Upper lobe of left lung (tissue), 4 donors: ENCODE measurements around the gene ZNF629.

ENCODE experiments used
- CTCF ChIP-seq, 6 experiments: fragments of 450-650 bp in 4 of 6; fragments of 200-600 bp in 2 of 6; sonication (generic) in 2 of 6; IDR thresholded peaks; one replicate each; pipeline ENCODE4 v1.5.1; 2016 to 2019; ENCODE audit warnings: antibody characterized with exemption in 6 of 6
- EP300 ChIP-seq, 4 donors: sonication (generic); formaldehyde crosslinking; IDR thresholded peaks; one replicate each; pipeline ENCODE4 v1.5.1; 2017; ENCODE audit warnings: antibody characterized with exemption in 4 of 4, control low read depth in 2 of 4

DNA sequence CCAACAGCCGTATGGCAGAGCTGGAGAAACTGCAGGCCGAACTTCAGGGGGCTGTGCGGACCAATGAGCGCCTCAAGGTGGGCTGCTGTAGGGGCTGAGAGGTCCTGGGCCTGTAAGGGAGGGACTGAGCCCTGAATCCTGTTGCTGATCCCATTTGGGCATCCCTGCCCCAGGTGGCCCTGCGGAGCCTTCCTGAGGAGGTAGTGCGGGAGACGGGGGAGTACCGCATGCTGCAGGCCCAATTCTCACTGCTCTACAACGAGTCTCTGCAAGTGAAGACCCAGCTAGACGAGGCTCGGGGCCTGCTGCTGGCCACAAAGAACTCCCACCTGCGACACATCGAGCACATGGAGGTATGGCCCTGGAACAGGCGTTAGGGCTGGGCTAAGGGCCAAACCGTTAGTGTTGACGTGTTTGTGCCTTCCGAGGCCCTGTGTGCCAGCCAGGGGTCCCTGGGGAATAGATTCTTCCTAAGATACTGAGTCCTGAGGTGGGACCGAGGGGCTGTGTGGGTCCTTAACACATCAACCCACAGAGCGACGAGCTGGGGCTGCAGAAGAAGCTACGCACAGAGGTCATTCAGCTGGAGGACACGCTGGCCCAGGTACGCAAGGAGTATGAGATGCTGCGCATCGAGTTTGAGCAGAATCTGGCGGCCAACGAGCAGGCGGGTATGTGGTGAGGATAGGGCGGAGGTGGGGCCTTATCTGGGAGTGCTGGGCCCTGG, 20.6 kb downstream of the ZNF629 start:
- TF ChIP-seq CTCF (IDR thresholded peaks at IDR 0.05), result no peak
- no peak for TF ChIP-seq EP300 (IDR thresholded peaks at IDR 0.05)
